AG04449 (cell line): ENCODE results near the gene ACACB.

Experiments used
- CTCF ChIA-PET: fragments of 350-600 bp; formaldehyde crosslinking; extraction: SDS; loops from one replicate; lab custom pipeline; 2021; ENCODE audit warnings: antibody characterized with exemption; lab: Yijun Ruan, JAX
- POLR2A ChIA-PET: fragments of 400-600, 350-600 bp; formaldehyde crosslinking; extraction: SDS; loops from one replicate; lab custom pipeline; 2020; ENCODE audit warnings: antibody characterized with exemption, inconsistent platforms; lab: Yijun Ruan, JAX
- DNase-seq: peaks from one replicate; pipeline ENCODE4 v3.0.0-alpha.2; 2010; ENCODE audit warnings: low read depth, low spot score
- H3K4me3 ChIP-seq: 2 replicates; pipeline ENCODE4 v1.5.1; 2011; ENCODE audit warnings: low read depth, mild to moderate bottlenecking, control low read depth, low read length
- CTCF ChIP-seq: IDR thresholded peaks from one replicate; pipeline ENCODE4 v1.5.1; 2011; ENCODE audit warnings: mild to moderate bottlenecking, moderate library complexity, low read length, control low read depth, inconsistent platforms; ENCODE audit not compliant: insufficient read depth; ENCODE audit errors: missing control alignments

ACACB gene

GRCh38 chr12:109236257-109236656, 119.9 kb downstream of the ACACB start:
- ChIA-PET CTCF (no interaction called here), POLR2A (no interaction called here)
- H3K4me3 ChIP-seq = no peak overlapping the region
- no peak for TF ChIP-seq CTCF
- no peak for DNase-seq

GRCh38 chr12:109239179-109239578, 122.8 kb downstream of the ACACB start:
- POLR2A ChIA-PET = no interaction called here
- no peak for DNase-seq
- TF ChIP-seq CTCF = no peak
- H3K4me3 ChIP-seq = no peak overlapping the region
- CTCF ChIA-PET = interaction anchor here (2.3 kb wide), 1 partner anchor 24 kb away, joined by 6 read pairs; no protein-coding TSS in a partner anchor

GRCh38 chr12:109239691-109240090, 123.3 kb downstream of the ACACB start:
- POLR2A ChIA-PET = no interaction called here
- no peak for DNase-seq
- no peak overlapping the region for H3K4me3 ChIP-seq
- CTCF ChIA-PET = interaction anchor here (2.3 kb wide), 1 partner anchor 24 kb away, joined by 6 read pairs; no protein-coding TSS in a partner anchor
- no peak for TF ChIP-seq CTCF

GRCh38 chr12:109240365-109240764, 124.0 kb downstream of the ACACB start:
- no peak for TF ChIP-seq CTCF
- CTCF ChIA-PET = no interaction called here
- no peak overlapping the region for H3K4me3 ChIP-seq
- POLR2A ChIA-PET = no interaction called here
- no peak for DNase-seq

- no peak for TF ChIP-seq CTCF
- DNase-seq = no peak
- no peak overlapping the region for H3K4me3 ChIP-seq
- ChIA-PET POLR2A (no interaction called here), CTCF (no interaction called here)
These were observed 125.5 kb downstream of the ACACB start for GRCh38 chr12:109241936-109242335.

- no peak for DNase-seq
- ChIA-PET POLR2A (no interaction called here), CTCF (no interaction called here)
- no peak overlapping the region for H3K4me3 ChIP-seq
- no peak for TF ChIP-seq CTCF
These were observed 127.7 kb downstream of the ACACB start for GRCh38 chr12:109244073-109244472.
